Activated T-cell treated with anti-CD3 and anti-CD28 coated beads, Interleukin-2, amount 50 U/mL, for 1 hour (primary cell): Measurements from ENCODE around the gene DNAL1.

Experiments used
- DNase-seq: peaks from one replicate; pipeline ENCODE4 v3.0.0-alpha.2; 2020

Gene DNAL1

DNA sequence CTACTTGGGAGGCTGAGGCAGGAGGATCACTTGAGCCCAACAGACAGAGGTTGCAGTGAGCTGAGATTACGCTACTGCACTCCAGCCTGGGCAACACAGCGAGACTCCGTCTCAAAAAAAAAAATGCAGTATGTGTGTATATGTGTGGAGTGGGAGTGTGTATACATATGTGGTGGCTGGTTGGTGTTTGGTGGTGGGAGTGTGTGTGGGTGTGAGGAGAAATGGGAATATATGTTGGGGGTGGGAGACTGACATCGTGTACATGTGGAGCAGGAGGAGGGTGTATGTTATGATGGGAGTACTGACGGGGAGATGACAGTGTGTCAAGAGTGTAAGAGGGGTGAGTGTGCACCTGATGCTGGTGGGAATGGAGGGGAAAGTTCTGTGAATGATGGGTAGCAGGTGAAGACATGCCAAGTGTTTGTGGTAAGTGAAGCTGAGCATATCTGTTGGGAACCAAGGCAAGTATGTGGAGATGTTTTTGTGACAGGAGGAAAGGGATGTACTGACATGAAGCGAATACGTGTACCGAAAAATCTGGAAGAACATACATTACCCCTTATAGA lies 65.2 kb downstream of the DNAL1 start:
- no peak for DNase-seq

DNA sequence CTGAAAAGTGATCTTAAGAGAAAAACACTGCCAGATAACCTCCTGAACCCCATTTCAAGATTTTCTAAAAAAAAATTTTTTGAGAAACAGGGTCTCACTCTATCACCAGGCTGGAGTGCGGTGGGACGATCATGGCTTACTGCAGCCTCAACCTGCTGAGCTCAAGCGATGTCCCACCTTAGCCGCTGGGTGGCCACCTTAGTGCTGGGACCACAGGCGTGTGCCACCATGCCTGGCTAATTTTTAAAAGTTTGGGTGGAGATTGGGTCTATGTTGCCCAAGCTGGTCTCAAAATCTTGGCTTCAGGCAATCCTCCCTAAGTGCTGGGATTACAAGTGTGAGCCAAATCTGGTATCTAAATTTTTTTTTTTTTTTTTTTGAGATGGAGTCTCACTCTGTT lies 66.0 kb downstream of the DNAL1 start:
- no peak for DNase-seq

DNA sequence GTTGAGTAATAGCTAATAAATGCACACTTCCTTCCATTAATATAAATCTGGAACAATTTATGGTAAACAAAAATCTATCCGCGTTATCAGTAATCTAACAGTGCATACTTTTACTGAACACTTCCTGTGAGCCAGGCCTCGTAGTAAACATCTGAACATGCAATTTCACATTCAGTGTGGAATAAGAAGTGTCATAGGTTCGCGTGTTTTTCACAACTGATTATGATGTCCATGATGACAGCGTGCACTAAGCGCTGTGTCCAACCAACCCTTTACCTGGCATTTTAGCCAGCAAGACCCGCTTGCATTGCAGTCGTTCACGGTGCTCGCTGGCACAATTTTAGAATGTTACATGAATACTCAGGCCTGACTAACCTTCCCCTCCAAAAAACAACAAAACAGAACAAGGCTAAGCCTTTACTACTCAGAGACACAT lies 67.3 kb downstream of the DNAL1 start:
- no peak for DNase-seq

DNA sequence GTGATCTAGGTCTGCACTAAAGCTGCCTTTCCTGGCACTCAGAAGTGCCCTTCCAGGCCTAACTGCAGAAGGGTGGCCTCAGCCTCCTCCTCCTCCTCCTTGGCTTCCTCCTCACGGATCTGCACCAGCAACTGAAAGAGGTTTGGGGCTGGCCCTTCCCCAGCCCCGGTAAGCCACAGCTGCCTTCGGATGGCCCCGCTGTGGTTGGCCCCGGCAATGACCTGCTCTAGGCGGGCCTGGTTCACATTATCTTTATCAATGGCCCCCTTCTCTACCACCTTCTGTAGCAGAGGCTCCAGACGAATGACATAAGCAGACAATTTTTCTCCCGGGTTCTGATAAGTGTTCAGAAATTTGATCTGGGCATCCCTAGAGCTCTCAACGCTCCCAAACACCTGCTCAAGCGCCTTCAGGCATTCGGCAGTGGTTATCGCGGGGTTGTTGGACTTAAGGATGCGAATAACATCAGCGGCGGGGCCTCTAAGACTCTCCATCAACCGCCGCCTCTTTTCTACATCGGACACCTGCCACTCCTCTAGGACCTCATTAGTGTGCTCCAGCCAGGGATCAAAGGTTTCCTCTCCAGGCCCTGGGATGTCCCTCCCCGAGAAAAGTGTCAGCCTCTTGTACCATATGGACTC lies 67.9 kb downstream of the DNAL1 start:
- peak; percentile 37 for DNase-seq

DNA sequence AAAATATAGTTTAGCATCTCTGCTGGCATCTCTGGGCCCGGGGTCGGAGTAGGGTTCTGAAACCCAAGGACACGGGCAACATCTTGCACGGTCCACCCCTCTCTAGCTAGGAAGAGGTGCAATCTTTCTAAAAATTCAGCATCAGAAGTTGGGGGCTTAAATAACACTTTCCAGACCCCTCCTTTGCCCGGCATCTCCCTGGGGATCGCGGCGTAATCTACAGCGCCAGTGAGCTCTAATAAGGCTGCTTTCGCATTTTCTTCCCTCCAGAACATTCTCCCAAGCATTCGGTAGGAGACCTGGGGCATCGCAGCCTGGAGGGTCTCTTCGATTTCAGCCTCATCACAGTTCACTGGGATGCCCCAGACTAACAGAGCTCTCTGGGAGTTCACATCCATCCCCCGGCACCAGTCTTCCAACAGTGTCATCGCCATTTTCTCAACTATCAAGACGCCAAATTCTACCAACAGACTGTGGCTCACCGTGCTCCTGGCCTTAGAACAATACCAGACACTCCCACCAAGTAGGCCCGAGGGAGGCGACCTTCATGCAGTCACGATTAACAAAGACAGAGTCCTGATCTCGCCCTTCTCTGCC lies 68.5 kb downstream of the DNAL1 start:
- DNase-seq = no peak

DNA sequence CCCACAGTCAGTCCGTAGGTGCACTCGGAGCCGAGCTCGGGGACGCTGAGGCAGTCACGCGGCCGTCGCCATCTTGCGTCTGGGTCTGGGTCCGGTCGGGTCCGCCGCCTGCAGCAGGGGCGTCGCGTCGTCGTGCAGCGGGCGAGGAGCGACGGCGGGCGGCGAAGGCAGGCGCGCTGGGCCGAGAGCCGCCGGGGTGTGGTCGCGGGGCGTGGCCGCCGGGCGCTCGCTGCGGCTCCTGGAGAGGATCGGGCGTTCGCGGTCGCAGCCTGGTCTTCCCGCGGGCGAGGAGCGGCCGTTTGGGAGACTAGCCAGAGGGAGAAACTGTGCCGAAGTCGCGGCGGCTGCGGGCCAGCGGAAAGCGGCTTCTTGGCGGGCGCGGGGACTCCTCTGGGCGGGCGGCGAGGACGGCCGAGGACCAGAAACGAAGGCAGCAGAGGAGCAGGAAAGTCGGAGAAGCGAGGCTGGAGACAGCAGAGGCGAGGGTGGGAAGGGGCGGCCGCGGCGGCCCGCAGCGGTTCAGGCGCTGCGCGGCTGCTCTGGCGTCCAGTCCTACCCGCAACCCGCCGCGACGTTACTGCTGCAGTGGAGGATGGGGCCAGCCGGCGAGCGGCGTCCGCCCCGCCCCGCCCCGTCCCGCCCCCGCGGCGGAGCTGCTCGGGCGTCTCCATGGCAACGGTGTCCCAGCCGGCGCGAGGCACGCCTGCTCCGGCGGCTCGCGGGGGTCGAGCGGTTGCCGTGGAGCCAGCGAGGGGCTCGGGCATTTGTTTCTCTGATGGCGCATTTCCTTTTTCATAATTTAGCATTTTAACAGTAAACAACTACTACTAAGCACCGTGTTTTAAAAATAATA lies 69.2 kb downstream of the DNAL1 start, which contains the start of gene PNMA1:
PNMA1 (minus strand) TSS at position 582 of the 853 bp plus-strand sequence. CDS start 745 bp downstream, outside the sequence.
- peak; percentile 88 for DNase-seq

DNA sequence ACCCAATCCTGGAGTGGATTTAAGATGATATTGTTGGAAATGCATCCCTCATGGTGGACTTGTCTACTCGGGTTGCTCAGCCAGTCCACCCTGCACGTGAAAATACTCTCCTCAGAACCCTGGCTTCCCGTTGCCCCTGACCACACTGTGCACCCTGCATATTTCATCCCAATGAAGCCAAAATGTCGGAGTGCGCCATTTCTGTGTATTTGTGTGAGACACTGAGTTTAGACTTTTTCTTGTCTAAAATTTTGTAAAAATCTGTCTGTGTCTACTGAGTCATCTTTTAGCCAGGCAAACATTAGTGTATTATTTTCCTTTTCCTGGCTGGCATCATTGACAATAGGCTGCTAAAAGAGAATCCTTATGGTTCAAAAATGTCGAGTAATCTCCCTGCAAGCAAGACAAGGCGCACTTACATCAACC lies 69.9 kb downstream of the DNAL1 start:
- DNase-seq = no peak

DNA sequence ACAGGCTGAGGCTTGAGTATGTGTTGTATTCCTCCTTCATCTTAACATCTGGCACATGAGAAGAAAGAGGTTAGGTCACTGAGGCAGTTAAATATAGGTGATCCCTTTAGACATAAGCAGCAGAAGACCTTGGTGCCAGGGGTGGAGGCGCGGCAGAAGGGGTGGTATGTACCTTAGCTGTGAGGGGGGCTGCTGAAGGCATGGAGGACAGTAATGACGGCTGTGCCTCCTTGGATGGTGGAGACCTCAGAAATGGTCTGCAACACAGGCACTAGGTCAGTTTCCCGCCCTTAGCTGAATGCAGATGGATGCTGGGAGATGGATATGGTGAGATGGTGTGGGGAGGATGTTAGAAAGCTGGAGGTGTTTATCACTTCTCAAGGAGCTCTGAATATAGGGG lies 70.9 kb downstream of the DNAL1 start:
- no peak for DNase-seq

DNA sequence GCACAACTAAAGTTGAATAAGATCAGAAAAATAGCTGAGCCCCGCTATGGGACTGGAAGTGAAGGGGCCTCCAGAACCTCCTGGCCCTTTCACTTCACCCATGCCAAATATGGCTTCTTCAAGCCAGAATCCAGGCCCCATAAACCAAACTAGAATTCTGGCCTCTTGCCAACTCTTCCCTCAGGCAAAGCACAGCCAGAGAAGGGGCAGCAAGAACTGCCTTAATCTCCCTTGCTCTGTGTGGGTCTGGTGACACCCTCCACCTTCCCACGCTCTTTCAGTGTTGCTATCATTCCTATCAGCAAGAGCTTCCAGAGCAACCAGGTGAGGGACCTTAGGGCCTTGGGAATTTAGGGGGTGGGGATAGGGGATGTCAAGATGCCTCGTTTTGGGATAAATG lies 72.5 kb downstream of the DNAL1 start:
- DNase-seq = no peak

DNA sequence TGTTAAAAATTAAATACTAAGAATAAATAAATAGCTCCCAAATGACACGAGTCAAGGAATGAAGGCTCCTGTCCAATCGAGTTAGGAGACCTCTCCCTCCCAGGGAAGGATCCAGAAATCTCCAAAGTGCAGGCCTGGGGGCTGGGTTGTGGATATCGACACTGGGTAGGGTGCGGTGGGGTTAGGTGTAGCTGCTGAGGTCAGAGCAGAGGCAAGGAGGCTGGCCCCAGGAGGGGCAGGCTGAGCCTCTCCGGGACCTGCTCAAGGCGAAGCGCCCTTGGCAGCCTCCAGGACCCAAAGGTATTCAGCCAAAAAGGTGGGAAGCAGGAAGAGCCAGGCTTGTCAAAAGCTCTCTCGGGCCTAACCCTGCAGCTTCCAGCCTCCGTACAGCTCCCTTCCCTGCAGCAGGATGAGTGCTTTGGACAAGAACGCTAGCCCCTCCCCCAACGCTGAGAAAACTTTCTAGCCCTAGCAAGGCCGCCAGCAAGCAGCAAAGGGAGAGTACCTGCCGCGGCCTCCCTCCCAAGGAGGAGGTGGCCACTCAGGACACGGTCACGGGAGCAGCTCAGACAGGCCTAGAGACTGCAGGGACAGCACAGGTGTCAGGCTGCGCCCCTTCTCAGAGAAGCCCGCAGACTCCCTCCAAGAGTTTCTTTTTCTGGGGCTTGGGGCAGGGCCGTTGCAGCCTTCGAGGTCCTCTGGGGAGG lies 73.1 kb downstream of the DNAL1 start:
- DNase-seq = no peak

DNA sequence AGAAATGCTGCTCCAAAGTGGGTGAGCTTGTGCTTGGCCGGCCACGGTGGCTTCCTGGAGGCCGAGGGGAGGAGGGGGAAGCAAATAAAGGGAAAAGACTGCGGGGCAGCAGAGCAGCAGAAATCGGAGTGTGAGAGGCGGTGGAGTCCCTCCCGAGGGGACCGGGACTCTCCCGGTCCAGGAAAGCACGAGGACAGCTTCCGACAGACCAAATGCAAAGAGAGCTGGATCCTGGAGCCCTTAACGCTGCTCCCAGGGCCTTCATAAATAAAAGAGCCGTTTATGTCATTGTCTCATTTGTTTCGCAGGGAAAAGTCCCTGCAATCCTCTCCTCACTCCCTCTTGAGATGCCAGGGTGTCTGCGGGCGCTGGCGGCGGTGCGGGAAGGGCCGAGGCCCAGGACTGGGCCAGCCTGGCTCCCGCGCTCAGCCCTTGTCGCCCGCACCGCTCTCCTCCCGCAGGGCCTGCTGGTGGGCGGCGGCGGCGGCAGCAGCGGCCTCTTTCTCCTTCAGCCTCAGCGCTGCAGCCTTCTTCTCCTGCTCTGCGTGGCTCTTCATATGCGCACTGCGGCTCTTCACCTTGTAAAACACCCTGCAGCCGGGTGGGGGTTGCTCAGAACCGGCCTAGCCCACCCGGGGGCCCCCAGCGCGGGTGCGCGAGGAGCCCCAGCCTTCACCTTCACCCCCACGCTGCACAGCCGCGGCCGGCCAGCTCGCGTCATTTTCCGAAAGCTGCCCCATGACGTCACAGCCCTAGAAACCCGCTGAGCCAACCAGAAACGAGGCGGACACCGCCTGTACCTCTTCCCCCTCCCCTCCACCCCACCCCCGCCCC lies 73.8 kb downstream of the DNAL1 start:
- DNase-seq = no peak

DNA sequence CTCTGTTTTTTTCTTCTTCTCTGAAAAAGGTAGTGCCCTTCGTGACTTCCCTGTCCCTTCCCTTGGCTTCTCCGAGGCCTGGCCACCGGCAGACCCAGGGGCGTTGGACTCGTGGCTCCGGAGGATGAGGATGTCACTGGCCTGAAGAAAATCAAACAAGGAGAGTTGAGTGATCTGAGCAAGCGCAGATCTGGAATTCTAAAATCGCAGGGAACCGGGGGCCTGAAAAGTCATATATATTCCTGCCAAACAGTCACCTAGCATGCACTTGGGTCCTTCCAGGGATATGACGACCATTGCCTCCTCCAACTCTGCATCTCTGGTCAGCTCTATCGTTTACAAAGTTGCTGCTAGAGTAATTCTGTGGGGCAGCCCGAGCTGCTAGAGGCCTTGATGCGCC lies 74.6 kb downstream of the DNAL1 start:
- no peak for DNase-seq

DNA sequence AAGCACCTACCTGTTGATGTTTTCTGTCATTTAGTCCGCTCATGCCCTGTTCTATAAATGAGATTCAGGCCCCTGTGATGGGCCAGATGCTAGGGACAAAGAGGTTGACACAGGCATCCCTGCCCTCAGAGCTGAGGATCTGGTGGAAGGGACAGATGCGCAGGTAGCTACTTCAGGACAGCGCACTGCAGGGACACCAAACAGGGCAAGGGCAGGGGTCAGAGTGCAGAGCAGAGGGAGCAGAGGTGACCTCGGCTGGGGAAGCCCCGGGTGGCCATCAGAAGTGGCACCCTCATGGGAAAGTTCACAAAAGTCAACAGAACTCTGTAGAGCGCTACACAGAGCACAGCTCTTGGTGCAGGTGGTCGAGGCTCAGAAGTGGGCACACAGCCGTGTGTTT lies 75.0 kb downstream of the DNAL1 start:
- DNase-seq = no peak

DNA sequence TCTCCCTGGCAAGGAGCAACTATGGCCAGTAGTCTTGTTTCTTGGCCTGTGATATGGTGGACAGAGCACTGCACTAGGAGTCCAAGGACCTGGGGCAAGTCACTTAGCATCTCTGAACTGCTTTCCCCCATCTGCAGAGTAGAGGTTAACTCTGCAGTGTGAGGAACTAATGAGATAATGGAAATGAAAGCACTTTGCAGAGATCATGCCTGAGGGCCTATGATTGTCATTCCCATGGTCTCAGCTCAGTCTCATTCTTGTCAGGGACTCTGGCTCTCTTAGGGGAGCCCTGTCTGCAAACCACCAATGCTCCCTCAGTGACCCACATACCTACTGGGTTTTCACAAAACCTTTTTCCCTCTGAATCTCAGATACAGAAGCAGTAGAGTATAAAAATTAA lies 75.8 kb downstream of the DNAL1 start:
- no peak for DNase-seq

DNA sequence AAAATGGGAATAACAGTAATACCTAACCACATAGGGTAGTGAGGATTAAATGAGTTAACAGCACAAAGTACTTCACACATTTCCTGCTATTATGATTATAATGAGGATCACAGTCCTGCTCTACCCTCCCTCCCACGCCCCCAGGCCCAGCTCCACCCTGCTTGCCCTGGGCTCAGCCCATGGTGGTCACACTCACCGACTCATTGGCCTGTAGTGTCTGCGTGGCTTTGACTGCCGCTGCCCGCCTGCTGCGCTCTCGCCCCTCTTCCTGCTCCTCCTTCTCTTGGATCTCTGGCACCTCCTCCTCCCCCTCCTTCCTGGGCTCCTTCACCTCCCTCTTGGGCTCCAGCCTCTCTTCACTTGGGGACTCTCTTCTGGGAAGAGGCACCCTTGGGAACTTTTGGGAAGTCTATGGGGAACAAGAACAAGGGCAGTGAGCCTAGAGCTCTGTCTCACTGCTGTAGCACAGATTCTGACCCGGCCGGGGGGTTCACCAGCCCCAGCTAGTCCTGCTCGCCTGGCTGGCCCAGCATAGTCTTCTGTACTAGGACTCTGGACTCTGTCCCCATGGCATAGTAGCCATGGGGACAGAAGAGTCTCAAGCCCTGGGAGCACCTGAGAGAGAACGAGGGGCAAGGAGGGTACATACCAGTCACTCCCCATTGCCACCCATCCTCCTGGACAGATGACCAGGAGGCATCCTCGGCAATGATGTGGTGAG lies 76.5 kb downstream of the DNAL1 start:
- no peak for DNase-seq

DNA sequence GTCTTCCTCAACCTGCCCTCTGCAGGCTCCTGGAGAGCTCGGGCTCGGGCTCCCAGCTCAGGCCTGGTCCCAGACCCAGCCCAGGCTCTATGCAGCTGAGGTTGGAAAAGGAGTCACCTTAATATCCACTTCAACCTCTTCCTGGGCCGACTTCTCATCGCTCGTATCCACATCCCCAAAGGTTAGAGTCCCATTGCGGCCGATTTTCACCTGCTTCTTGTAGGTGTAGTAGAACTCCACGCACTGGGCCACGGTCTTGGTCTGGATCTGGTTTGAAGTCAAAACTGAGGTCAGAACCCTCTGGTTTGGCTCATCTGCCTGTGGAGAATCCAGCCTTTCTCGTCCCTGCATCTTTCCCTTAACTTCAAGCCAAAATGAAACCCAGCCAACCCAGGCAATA lies 77.8 kb downstream of the DNAL1 start:
- DNase-seq = no peak

DNA sequence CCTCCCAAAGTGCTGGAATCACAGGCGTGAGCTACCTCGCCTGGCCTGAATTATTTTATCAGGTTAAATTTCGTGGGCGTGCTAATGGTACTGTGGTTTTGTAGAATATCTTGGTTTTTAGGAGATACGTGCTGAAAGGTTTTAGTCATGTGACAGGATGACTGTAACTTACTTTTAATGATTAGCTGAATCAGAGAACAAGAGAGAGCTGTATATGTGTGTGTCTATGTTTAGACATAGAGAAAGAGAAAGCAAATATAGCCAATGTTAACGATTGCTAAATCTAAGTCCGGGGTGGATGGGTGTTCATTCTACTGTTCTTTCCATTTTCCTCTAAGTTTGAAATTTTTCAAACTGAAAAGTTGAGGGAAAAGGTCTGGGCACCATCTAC lies 78.6 kb downstream of the DNAL1 start:
- DNase-seq = no peak

DNA sequence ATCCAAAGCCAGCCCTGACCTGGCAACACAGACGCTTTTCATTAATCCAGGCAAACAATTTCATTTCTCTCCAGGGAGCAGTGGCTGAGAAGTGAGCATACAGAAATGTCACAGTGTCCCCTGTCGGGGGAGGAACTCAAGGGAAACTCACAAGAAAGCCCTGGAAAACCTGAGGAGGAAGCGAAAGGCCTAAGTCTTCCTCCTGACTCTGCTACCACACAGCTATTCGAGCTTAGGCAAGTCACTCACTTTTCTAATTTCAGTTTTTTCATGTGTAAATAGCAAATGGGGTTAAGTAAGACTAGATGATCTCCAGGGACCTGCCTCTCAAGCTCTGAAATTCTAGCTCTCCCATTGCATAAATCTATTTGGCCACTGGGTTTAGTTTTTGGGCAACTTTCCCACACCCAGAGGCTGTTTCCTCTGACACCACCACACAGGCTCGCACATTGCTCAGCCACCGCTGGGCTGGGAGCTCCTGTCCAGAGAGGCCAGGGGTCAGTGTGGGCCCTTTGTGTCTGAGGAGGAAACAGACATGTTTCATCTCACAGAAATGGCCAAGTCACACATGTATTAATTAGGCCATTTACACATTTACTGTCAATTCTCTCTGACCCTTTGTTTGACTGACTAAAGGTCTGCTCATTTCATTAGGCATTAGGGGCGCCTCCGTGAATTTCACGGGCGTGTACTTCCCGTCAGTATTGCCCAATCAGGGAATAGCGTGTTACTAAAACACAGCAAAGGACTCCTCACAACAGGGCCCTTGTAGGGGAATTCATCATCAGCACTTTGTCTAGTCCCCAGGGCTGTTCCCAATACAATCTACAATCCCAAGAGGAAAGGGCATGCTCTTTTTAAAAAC lies 79.2 kb downstream of the DNAL1 start:
- DNase-seq = no peak

DNA sequence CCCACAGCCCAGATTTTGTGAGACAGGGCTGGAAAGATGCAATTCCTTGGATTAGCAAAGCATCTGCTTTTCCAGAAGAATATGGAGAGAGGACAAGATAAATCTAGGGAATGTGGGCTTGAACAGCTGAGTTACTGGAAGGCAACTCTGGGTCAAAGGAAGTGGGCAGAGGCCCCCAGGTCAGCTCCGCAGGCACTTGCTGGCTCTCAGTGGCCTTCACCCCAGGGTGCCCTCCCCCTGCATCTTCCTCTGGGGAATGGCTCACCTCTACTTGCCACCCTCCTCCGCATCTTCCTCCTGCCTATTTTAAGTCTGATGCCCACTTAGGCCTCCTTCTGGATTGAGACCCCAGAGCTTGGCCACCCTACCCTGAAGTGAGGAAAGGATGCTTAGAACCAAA lies 79.9 kb downstream of the DNAL1 start:
- no peak for DNase-seq
